ENCODE results near the gene CEP104.

- TF ChIP-seq, protein P1, sequence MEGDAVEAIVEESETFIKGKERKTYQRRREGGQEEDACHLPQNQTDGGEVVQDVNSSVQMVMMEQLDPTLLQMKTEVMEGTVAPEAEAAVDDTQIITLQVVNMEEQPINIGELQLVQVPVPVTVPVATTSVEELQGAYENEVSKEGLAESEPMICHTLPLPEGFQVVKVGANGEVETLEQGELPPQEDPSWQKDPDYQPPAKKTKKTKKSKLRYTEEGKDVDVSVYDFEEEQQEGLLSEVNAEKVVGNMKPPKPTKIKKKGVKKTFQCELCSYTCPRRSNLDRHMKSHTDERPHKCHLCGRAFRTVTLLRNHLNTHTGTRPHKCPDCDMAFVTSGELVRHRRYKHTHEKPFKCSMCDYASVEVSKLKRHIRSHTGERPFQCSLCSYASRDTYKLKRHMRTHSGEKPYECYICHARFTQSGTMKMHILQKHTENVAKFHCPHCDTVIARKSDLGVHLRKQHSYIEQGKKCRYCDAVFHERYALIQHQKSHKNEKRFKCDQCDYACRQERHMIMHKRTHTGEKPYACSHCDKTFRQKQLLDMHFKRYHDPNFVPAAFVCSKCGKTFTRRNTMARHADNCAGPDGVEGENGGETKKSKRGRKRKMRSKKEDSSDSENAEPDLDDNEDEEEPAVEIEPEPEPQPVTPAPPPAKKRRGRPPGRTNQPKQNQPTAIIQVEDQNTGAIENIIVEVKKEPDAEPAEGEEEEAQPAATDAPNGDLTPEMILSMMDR (IDR thresholded peaks at IDR 0.05 in 2 of 3, conservative IDR thresholded peaks at IDR 0.05 in 1 of 3; ENCODE audit: borderline replicate concordance in 1 of 3, insufficient read depth in 1 of 3, low read depth in 2 of 3, low read length in 2 of 3): no peak
- TF ChIP-seq RAD21 (IDR thresholded peaks at IDR 0.05; ENCODE audit: low read depth): no peak
- no peak for TF ChIP-seq ZFX (IDR thresholded peaks at IDR 0.05)
- no peak for TF ChIP-seq ZNF274 (IDR thresholded peaks at IDR 0.05; ENCODE audit: low read depth, low read length)
- TF ChIP-seq CBX3 (IDR thresholded peaks at IDR 0.05; ENCODE audit: low read depth): no peak
- no peak for TF ChIP-seq POLR2A (IDR thresholded peaks at IDR 0.05; ENCODE audit: borderline replicate concordance, extremely low read depth, insufficient read depth, insufficient read length)
- TF ChIP-seq SP1 (IDR thresholded peaks at IDR 0.05; ENCODE audit: low read depth): no peak
- no peak for TF ChIP-seq EZH2 (IDR thresholded peaks at IDR 0.05)
- no peak for TF ChIP-seq JUND (IDR thresholded peaks at IDR 0.05)
- TF ChIP-seq, protein P2, sequence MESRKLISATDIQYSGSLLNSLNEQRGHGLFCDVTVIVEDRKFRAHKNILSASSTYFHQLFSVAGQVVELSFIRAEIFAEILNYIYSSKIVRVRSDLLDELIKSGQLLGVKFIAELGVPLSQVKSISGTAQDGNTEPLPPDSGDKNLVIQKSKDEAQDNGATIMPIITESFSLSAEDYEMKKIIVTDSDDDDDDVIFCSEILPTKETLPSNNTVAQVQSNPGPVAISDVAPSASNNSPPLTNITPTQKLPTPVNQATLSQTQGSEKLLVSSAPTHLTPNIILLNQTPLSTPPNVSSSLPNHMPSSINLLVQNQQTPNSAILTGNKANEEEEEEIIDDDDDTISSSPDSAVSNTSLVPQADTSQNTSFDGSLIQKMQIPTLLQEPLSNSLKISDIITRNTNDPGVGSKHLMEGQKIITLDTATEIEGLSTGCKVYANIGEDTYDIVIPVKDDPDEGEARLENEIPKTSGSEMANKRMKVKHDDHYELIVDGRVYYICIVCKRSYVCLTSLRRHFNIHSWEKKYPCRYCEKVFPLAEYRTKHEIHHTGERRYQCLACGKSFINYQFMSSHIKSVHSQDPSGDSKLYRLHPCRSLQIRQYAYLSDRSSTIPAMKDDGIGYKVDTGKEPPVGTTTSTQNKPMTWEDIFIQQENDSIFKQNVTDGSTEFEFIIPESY (IDR thresholded peaks at IDR 0.05; ENCODE audit: extremely low read depth, insufficient replicate concordance, low read length): no peak
- TF ChIP-seq EGR1 (IDR thresholded peaks at IDR 0.05; ENCODE audit: low read depth): no peak
- TF ChIP-seq REST (IDR thresholded peaks at IDR 0.05; ENCODE audit: low read depth): no peak
- TF ChIP-seq YY1 (IDR thresholded peaks at IDR 0.05; ENCODE audit: extremely low read depth, insufficient replicate concordance, low read depth, low read length): no peak
Measured at GRCh38 chr1:3785045-3785444, 72.0 kb downstream of the CEP104 start.

All from HCT116 (cell line).